Neural cell (in vitro differentiated cells): Measurements from ENCODE around the gene FAM98C. TPM values are rescaled to one million over a fixed set of nuclear protein-coding genes. Genes with fewer than 3 reads are reported as not detected.

Source experiments
- H2AFZ ChIP-seq: fragments of 200-600, 300-800 bp; sonication (generic), shearing (Covaris generic); 2 replicates; pipeline ENCODE4 v1.6.0; 2014; ENCODE audit warnings: low read depth, mild to moderate bottlenecking, antibody characterized with exemption, low read length, moderate library complexity
- H3F3A ChIP-seq: fragments of 200-600 bp; shearing (Covaris generic); 2 replicates; pipeline ENCODE4 v1.6.1; 2016; ENCODE audit warnings: mild to moderate bottlenecking, moderate library complexity, mixed read lengths, antibody characterized with exemption, low read length; ENCODE audit not compliant: insufficient read depth, poor library complexity, severe bottlenecking
- H3K27ac ChIP-seq: fragments of 200-600, 300-800 bp; sonication (generic), shearing (Covaris generic); 2 replicates; pipeline ENCODE4 v1.5.1; 2014; ENCODE audit warnings: mild to moderate bottlenecking, low read length, moderate library complexity
- H3K27me3 ChIP-seq: fragments of 300-800, 200-600 bp; sonication (generic), shearing (Covaris generic); 2 replicates; pipeline ENCODE4 v1.6.0; 2014; ENCODE audit warnings: mild to moderate bottlenecking, low read depth, low read length, moderate library complexity; ENCODE audit not compliant: insufficient read depth
- H3K36me3 ChIP-seq: fragments of 300-800, 200-600 bp; sonication (generic), shearing (Covaris generic); 2 replicates; pipeline ENCODE4 v1.5.1; 2014; ENCODE audit warnings: mild to moderate bottlenecking, antibody characterized with exemption, low read length, moderate library complexity; ENCODE audit not compliant: insufficient read depth
- H3K4me2 ChIP-seq: fragments of 300-800, 200-600 bp; sonication (generic), shearing (Covaris generic); 2 replicates; pipeline ENCODE4 v1.6.0; 2014; ENCODE audit warnings: mild to moderate bottlenecking, low read length
- H3K4me3 ChIP-seq: fragments of 300-800, 200-600 bp; sonication (generic), shearing (Covaris generic); 2 replicates; pipeline ENCODE4 v1.5.1; 2014; ENCODE audit warnings: mild to moderate bottlenecking, low read length, moderate library complexity
- H3K79me2 ChIP-seq: fragments of 200-600 bp; shearing (Covaris generic); replicated peaks from 2 replicates; pipeline ENCODE4 v1.6.0; 2014; ENCODE audit warnings: mild to moderate bottlenecking, low read length, moderate library complexity; ENCODE audit not compliant: insufficient read depth
- H3K9ac ChIP-seq: fragments of 300-800, 200-600 bp; sonication (generic), shearing (Covaris generic); 2 replicates; pipeline ENCODE4 v1.6.1; 2016; ENCODE audit warnings: mild to moderate bottlenecking, low read length, mixed read lengths
- H3K9me2 ChIP-seq: fragments of 200-600 bp; shearing (Covaris generic); 2 replicates; pipeline ENCODE4 v1.6.1; 2016; ENCODE audit warnings: mild to moderate bottlenecking, low read length, mixed read lengths; ENCODE audit not compliant: insufficient read depth
- H3K9me3 ChIP-seq: fragments of 200-600, 300-800 bp; sonication (generic), shearing (Covaris generic); 2 replicates; pipeline ENCODE4 v1.6.1; 2016; ENCODE audit warnings: mild to moderate bottlenecking, mixed run types, low read length, moderate library complexity, mixed read lengths
- H4K20me1 ChIP-seq: fragments of 200-600 bp; shearing (Covaris generic); 2 replicates; pipeline ENCODE4 v1.6.1; 2016; ENCODE audit warnings: mild to moderate bottlenecking, mixed run types; ENCODE audit not compliant: insufficient read depth
- EP300 ChIP-seq: fragments of 450-650 bp; conservative IDR thresholded peaks from 2 replicates; pipeline ENCODE4 v1.6.1; 2014; ENCODE audit warnings: antibody characterized with exemption, mild to moderate bottlenecking, moderate library complexity; ENCODE audit not compliant: poor library complexity, severe bottlenecking
- EZH2 ChIP-seq: fragments of 200-600, 300-800 bp; shearing (Covaris generic), sonication (generic); IDR thresholded peaks from 2 replicates; pipeline ENCODE4 v1.6.1; 2014; ENCODE audit warnings: antibody characterized with exemption, low read length, borderline replicate concordance, mild to moderate bottlenecking; ENCODE audit not compliant: insufficient read depth, poor library complexity, severe bottlenecking
- MXI1 ChIP-seq: fragments of 450-650 bp; conservative IDR thresholded peaks from 2 replicates; pipeline ENCODE4 v1.6.1; 2014; ENCODE audit warnings: antibody characterized with exemption, mild to moderate bottlenecking; ENCODE audit not compliant: poor library complexity, severe bottlenecking
- POLR2AphosphoS5 ChIP-seq: IDR thresholded peaks from 2 replicates; pipeline ENCODE4 v1.6.1; 2012
- RAD21 ChIP-seq: fragments of 450-650 bp; conservative IDR thresholded peaks from 2 replicates; pipeline ENCODE4 v1.6.1; 2014; ENCODE audit warnings: antibody characterized with exemption, mild to moderate bottlenecking, moderate library complexity
- SMC3 ChIP-seq: fragments of 450-650 bp; conservative IDR thresholded peaks from 2 replicates; pipeline ENCODE4 v1.6.1; 2014; ENCODE audit warnings: antibody characterized with exemption, mild to moderate bottlenecking, moderate library complexity; ENCODE audit not compliant: poor library complexity
- TAF1 ChIP-seq: IDR thresholded peaks from 2 replicates; pipeline ENCODE4 v1.6.1; 2012; ENCODE audit warnings: low read depth
- polyA plus RNA-seq: library from polyadenylated mRNA; depleted of rRNA; stranded (reverse); fragments of >200 nt; gene quantifications from 2 replicates; pipeline ENCODE4 v1.2.3, GENCODE V29; 2014
- TF ChIP-seq, protein P1 (sequence below): IDR thresholded peaks from 2 replicates; pipeline ENCODE4 v1.6.1; 2012; ENCODE audit warnings: borderline replicate concordance
- TF ChIP-seq, protein P2 (sequence below): fragments of 450-650 bp; IDR thresholded peaks from 2 replicates; pipeline ENCODE4 v1.5.1; 2014; ENCODE audit warnings: antibody characterized with exemption, mild to moderate bottlenecking, moderate library complexity; ENCODE audit not compliant: poor library complexity, severe bottlenecking

The FAM98C gene
- polyA plus RNA-seq, 1 donor from 2014 or later, result 79.3 TPM

- TF ChIP-seq MXI1 (no peak), SMC3 (no peak)
- Histone ChIP-seq H3K9ac (no peak overlapping the region), H4K20me1 (no peaks in the 10 kb centered on the region), H3K4me3 (no peak overlapping the region), H2AFZ (no peak overlapping the region), H3K27ac (no peak overlapping the region), H3K9me2 (no peaks in the 10 kb centered on the region), H3K36me3 (peaks cover 6% of the 10 kb centered on the region), H3K79me2 (peaks cover 14% of the 10 kb centered on the region), H3K9me3 (no peaks in the 10 kb centered on the region), H3K27me3 (no peaks in the 10 kb centered on the region), H3K4me2 (no peak overlapping the region), H3F3A (no peaks in the 10 kb centered on the region)
These were observed 10.9 kb upstream of the FAM98C start for GRCh38 chr19:38391911-38392464.

- no peaks in the 10 kb centered on the region for H4K20me1 ChIP-seq
- no peak overlapping the region for H3K27ac ChIP-seq
- H3K36me3 ChIP-seq, result peaks cover 6% of the 10 kb centered on the region
- H3K4me2 ChIP-seq, result no peak overlapping the region
- H3K9ac ChIP-seq, result no peak overlapping the region
- no peaks in the 10 kb centered on the region for H3K9me3 ChIP-seq
- H3K27me3 ChIP-seq, result no peaks in the 10 kb centered on the region
- no peaks in the 10 kb centered on the region for H3F3A ChIP-seq
- no peaks in the 10 kb centered on the region for H3K9me2 ChIP-seq
- H2AFZ ChIP-seq, result no peak overlapping the region
- H3K79me2 ChIP-seq, result peaks cover 14% of the 10 kb centered on the region
- H3K4me3 ChIP-seq, result no peak overlapping the region
- TF ChIP-seq RAD21, result no peak
- no peak for TF ChIP-seq EP300
- TF ChIP-seq, protein P1, sequence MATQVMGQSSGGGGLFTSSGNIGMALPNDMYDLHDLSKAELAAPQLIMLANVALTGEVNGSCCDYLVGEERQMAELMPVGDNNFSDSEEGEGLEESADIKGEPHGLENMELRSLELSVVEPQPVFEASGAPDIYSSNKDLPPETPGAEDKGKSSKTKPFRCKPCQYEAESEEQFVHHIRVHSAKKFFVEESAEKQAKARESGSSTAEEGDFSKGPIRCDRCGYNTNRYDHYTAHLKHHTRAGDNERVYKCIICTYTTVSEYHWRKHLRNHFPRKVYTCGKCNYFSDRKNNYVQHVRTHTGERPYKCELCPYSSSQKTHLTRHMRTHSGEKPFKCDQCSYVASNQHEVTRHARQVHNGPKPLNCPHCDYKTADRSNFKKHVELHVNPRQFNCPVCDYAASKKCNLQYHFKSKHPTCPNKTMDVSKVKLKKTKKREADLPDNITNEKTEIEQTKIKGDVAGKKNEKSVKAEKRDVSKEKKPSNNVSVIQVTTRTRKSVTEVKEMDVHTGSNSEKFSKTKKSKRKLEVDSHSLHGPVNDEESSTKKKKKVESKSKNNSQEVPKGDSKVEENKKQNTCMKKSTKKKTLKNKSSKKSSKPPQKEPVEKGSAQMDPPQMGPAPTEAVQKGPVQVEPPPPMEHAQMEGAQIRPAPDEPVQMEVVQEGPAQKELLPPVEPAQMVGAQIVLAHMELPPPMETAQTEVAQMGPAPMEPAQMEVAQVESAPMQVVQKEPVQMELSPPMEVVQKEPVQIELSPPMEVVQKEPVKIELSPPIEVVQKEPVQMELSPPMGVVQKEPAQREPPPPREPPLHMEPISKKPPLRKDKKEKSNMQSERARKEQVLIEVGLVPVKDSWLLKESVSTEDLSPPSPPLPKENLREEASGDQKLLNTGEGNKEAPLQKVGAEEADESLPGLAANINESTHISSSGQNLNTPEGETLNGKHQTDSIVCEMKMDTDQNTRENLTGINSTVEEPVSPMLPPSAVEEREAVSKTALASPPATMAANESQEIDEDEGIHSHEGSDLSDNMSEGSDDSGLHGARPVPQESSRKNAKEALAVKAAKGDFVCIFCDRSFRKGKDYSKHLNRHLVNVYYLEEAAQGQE, result no peak
- TF ChIP-seq MXI1, result no peak
- TF ChIP-seq, protein P2, sequence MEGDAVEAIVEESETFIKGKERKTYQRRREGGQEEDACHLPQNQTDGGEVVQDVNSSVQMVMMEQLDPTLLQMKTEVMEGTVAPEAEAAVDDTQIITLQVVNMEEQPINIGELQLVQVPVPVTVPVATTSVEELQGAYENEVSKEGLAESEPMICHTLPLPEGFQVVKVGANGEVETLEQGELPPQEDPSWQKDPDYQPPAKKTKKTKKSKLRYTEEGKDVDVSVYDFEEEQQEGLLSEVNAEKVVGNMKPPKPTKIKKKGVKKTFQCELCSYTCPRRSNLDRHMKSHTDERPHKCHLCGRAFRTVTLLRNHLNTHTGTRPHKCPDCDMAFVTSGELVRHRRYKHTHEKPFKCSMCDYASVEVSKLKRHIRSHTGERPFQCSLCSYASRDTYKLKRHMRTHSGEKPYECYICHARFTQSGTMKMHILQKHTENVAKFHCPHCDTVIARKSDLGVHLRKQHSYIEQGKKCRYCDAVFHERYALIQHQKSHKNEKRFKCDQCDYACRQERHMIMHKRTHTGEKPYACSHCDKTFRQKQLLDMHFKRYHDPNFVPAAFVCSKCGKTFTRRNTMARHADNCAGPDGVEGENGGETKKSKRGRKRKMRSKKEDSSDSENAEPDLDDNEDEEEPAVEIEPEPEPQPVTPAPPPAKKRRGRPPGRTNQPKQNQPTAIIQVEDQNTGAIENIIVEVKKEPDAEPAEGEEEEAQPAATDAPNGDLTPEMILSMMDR, result no peak
- no peak for TF ChIP-seq TAF1
- TF ChIP-seq EZH2, result no peak
- no peak for TF ChIP-seq POLR2AphosphoS5
- TF ChIP-seq SMC3, result no peak
These were observed 10.1 kb upstream of the FAM98C start for GRCh38 chr19:38392707-38393308.
